NT2/D1 (cell line): ENCODE data around the gene NLRP5.
"Not testable (repeated sequence)": the region's sequence is repeated elsewhere in the genome, so short reads cannot be mapped to it uniquely, and the experiment has no call there.

ENCODE experiments used
- DNase-seq: peaks from one replicate; pipeline ENCODE4 v3.0.0-alpha.2; 2011; ENCODE audit warnings: low read depth, low spot score
- H3K27me3 ChIP-seq: 2 replicates; pipeline ENCODE4 v1.6.0; 2011; ENCODE audit warnings: mild to moderate bottlenecking; ENCODE audit not compliant: insufficient read length, insufficient read depth
- H3K36me3 ChIP-seq: 2 replicates; pipeline ENCODE4 v1.6.1; 2011; ENCODE audit warnings: mild to moderate bottlenecking, low read length, mixed read lengths; ENCODE audit not compliant: insufficient read depth, insufficient read length
- H3K4me1 ChIP-seq: 2 replicates; pipeline ENCODE4 v1.5.1; 2011; ENCODE audit not compliant: insufficient read depth, insufficient read length
- H3K4me3 ChIP-seq: 2 replicates; pipeline ENCODE4 v1.5.1; 2011; ENCODE audit warnings: low read depth; ENCODE audit not compliant: insufficient read length
- H3K9ac ChIP-seq: 2 replicates; pipeline ENCODE4 v1.6.0; 2011; ENCODE audit warnings: low read depth; ENCODE audit not compliant: insufficient read length
- H3K9me3 ChIP-seq: 2 replicates; pipeline ENCODE4 v1.5.1; 2011; ENCODE audit warnings: mild to moderate bottlenecking, low read length; ENCODE audit not compliant: insufficient read depth
- SUZ12 ChIP-seq: IDR thresholded peaks from 2 replicates; pipeline ENCODE4 v1.6.1; 2011; ENCODE audit not compliant: insufficient read length, insufficient read depth; ENCODE audit errors: extremely low read depth
- YY1 ChIP-seq: IDR thresholded peaks from 2 replicates; pipeline ENCODE4 v1.6.1; 2011; ENCODE audit not compliant: insufficient read length, insufficient read depth
- ZNF274 ChIP-seq: IDR thresholded peaks from 2 replicates; pipeline ENCODE4 v1.6.1; 2011; ENCODE audit warnings: mild to moderate bottlenecking, low read depth, low read length

NLRP5 gene

DNA sequence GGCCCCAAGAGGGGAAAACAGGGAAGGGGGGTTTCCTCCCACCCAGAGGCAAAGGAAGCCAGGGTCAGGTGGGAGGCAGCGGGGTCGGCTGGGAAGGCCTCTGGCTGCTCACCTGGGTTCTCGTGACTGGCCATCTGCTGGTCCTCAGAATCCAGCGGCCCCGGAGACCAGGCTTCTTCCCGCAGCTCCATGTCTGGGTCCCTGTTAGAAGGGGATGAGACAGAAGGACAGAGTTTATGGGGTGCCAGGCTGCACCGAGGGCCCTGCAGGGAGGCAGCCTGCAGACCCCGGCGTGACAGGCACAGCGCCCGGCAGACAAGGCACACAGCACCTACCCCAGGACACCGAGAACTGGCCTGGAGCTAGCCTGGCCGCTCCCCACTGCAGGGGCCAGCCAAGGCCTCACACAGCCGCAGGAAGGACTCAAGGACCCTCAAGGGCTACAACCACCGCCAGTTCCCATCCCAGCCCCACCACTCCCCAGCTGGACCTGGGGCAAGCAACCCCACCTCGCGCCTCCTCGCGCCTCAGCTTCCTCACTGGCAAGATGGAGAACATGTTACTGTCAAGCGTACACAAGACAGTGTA, 116.5 kb downstream of the NLRP5 start:
- Histone ChIP-seq H3K27me3 (no peaks in the 10 kb centered on the region), H3K9ac (no peak overlapping the region), H3K4me3 (no peak overlapping the region), H3K9me3 (no peaks in the 10 kb centered on the region), H3K4me1 (peaks cover 8% of the 10 kb centered on the region), H3K36me3 (peaks cover 48% of the 10 kb centered on the region)
- TF ChIP-seq SUZ12, result no peak
- no peak for TF ChIP-seq ZNF274
- TF ChIP-seq YY1, result no peak
- no peak for DNase-seq

GRCh38 chr19:56104423-56104822, 117.8 kb downstream of the NLRP5 start:
- TF ChIP-seq YY1 (no peak), SUZ12 (no peak), ZNF274 (no peak)
- Histone ChIP-seq H3K36me3 (peaks cover 41% of the 10 kb centered on the region), H3K4me1 (peaks cover 16% of the 10 kb centered on the region), H3K27me3 (no peaks in the 10 kb centered on the region), H3K9me3 (no peaks in the 10 kb centered on the region), H3K9ac (no peak overlapping the region), H3K4me3 (no peak overlapping the region)
- DNase-seq, result no peak

DNA sequence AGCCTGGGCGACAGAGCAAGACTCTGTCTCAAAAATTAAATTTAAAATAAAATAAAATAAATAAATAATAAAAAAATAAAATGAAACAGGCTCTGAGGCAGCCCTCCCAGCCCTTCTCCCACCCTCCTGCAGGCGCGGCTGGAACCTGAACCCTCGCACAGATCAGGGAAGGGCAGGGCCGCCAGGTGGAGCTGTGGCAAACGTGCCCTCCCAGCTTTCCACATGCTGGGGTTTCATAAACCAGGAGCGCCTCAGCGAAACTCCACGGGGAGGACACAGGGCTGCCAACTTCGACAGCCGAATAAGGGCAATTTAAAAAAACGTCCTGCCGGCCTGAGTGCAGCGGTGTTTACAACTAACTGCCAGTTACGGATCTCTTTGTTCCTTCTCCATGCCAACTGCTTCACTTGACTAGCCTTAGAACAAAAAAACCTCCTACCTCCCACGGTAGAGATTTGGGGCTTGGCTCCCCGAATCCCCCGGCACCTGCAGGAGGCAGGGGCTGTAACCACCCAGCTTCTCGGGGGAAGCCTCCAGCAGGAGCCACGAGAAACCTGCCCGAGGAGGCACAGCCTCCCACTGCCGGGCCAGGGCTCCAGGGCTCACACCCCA, 118.6 kb downstream of the NLRP5 start:
- Histone ChIP-seq H3K4me1 (peaks cover 16% of the 10 kb centered on the region), H3K36me3 (peaks cover 34% of the 10 kb centered on the region), H3K4me3 (no peak overlapping the region), H3K27me3 (no peaks in the 10 kb centered on the region), H3K9ac (no peak overlapping the region), H3K9me3 (no peaks in the 10 kb centered on the region)
- TF ChIP-seq ZNF274, result no peak
- no peak for TF ChIP-seq YY1
- TF ChIP-seq SUZ12, result no peak
- no peak for DNase-seq

GRCh38 chr19:56105831-56106396, 119.3 kb downstream of the NLRP5 start:
- not testable (repeated sequence) for DNase-seq, H3K9me3 ChIP-seq, H3K27me3 ChIP-seq, H3K4me3 ChIP-seq, H3K9ac ChIP-seq
- Histone ChIP-seq H3K36me3 (peaks cover 32% of the 10 kb centered on the region), H3K4me1 (peaks cover 17% of the 10 kb centered on the region)

GRCh38 chr19:56106397-56106849, 119.8 kb downstream of the NLRP5 start:
- H3K36me3 ChIP-seq, result peaks cover 27% of the 10 kb centered on the region
- H3K4me1 ChIP-seq, result peaks cover 17% of the 10 kb centered on the region
- no peak overlapping the region for H3K4me3 ChIP-seq
- no peaks in the 10 kb centered on the region for H3K27me3 ChIP-seq
- DNase-seq, result no peak
- TF ChIP-seq YY1 (no peak), ZNF274 (no peak), SUZ12 (no peak)
- H3K9me3 ChIP-seq, result no peaks in the 10 kb centered on the region
- no peak overlapping the region for H3K9ac ChIP-seq

GRCh38 chr19:56106993-56107392, 120.4 kb downstream of the NLRP5 start:
- Histone ChIP-seq H3K27me3 (no peaks in the 10 kb centered on the region), H3K4me3 (no peak overlapping the region), H3K9me3 (no peaks in the 10 kb centered on the region), H3K36me3 (peaks cover 28% of the 10 kb centered on the region), H3K9ac (no peak overlapping the region), H3K4me1 (peaks cover 23% of the 10 kb centered on the region)
- TF ChIP-seq ZNF274, result no peak
- TF ChIP-seq YY1, result no peak
- TF ChIP-seq SUZ12, result no peak
- no peak for DNase-seq

DNA sequence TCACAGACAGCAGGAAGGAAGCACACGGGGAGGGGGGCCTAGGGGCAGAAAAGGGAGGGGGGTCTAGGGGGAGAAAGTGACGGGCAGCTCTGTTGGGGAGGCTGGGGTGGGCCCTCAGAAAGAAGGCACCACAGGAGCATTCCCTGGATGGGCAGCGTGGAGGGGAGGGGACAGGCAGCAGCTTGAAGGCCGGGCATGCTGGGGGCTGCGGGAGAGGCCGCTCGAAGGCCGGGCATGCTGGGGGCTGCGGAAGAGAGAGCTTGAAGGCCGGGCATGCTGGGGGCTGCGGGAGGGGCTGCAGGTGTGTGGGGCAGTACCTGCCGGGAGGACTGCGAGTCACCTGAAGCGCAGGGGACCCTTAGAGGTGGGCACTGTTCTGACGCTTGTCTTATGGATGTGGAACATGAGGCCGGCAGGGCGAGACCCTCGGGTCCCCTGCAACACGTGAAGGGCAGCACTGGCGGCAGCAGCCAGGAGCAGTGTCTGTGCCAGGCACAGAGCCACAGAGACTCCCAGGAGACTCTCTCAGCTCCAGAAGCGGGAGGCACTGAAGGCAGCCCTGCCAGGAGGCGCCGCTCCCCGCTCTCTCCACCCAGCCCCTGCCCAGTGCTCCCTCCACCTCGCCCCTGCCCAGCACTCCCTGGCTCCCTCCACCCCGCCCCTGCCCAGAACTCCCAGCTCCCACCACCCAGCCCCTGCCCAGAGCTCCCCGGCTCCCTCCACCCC, 121.2 kb downstream of the NLRP5 start:
- H3K9me3 ChIP-seq, result no peaks in the 10 kb centered on the region
- no peak overlapping the region for H3K4me3 ChIP-seq
- TF ChIP-seq ZNF274, result no peak
- TF ChIP-seq YY1, result no peak
- no peak for TF ChIP-seq SUZ12
- peaks cover 20% of the 10 kb centered on the region for H3K36me3 ChIP-seq
- H3K9ac ChIP-seq, result no peak overlapping the region
- no peak for DNase-seq
- peaks cover 23% of the 10 kb centered on the region for H3K4me1 ChIP-seq
- H3K27me3 ChIP-seq, result no peaks in the 10 kb centered on the region
